NB4 (cell line): ENCODE data around the gene TOGARAM2.
A peak's percentile ranks its signal among the peaks of the same experiment; 100 is the strongest.

ENCODE experiments used
- POLR2A ChIP-seq: IDR thresholded peaks from 2 replicates; pipeline ENCODE4 v1.6.1; 2011; ENCODE audit warnings: mild to moderate bottlenecking; ENCODE audit not compliant: insufficient read length; ENCODE audit errors: extremely low read depth
- TF ChIP-seq, protein P1 (sequence below): IDR thresholded peaks from one replicate; pipeline ENCODE4 v1.5.1; 2012; ENCODE audit warnings: low read depth, low read length

DNA sequence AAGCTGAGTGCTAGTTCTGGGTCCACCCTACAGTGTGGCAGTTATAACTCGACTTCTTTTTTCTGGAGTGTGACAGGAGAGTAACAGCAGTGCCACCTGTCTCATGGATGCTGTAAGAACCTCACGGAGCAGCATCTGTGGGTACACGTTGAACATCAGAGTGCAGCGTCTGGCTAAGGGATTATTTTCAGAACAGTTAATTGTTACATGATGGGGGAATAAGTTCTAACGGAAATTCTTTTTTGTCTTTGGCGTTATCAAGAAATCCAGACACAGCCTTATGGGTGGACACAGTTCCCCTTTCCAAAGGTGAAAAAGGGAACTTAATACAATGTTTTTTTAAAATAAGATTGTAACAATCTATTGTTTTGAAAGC, 28.3 kb upstream of the TOGARAM2 start:
- TF ChIP-seq, protein P1, sequence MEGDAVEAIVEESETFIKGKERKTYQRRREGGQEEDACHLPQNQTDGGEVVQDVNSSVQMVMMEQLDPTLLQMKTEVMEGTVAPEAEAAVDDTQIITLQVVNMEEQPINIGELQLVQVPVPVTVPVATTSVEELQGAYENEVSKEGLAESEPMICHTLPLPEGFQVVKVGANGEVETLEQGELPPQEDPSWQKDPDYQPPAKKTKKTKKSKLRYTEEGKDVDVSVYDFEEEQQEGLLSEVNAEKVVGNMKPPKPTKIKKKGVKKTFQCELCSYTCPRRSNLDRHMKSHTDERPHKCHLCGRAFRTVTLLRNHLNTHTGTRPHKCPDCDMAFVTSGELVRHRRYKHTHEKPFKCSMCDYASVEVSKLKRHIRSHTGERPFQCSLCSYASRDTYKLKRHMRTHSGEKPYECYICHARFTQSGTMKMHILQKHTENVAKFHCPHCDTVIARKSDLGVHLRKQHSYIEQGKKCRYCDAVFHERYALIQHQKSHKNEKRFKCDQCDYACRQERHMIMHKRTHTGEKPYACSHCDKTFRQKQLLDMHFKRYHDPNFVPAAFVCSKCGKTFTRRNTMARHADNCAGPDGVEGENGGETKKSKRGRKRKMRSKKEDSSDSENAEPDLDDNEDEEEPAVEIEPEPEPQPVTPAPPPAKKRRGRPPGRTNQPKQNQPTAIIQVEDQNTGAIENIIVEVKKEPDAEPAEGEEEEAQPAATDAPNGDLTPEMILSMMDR, result peak; percentile 27
- TF ChIP-seq POLR2A, result no peak
